22Rv1 (cell line): ENCODE data around the gene PYHIN1.
"Not testable (repeated sequence)": the region's sequence is repeated elsewhere in the genome, so short reads cannot be mapped to it uniquely, and the experiment has no call there.

ENCODE experiments used
- ZFX ChIP-seq: fragments of 450-650 bp; IDR thresholded peaks from 2 replicates; pipeline ENCODE4 v1.6.1; 2017; ENCODE audit warnings: antibody characterized with exemption, borderline replicate concordance
- TF ChIP-seq, protein P1 (sequence below): fragments of 450-650 bp; IDR thresholded peaks from 2 replicates; pipeline ENCODE4 v1.5.1; 2017; ENCODE audit warnings: mild to moderate bottlenecking

DNA sequence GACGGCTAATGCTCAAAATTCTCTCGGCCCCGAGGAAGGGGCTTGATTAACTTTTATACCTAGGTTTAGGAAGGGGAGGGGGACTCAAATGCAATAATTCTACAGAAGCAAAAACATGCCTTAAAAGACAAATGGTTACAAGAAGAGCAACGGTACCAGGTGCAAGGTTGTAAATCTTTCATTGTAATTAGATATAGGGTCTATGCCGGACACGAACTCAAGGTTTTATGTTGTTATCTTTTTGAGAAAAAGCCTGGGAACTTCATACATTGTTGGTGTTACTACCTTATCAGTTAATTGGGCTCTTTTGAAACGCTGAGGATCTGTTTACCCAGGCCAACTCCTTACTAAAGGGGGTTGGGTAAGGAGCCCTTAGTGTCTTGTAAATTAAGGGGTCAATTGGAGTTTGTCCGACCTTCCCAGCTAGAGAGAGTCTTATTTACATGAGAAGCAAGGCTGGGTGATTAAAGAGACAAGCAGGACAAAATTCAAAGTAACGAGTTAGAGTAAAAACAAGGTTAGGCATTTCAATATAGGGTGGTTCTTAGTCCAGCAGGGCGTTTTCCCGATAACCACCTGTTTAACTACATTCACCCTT is 75.0 kb downstream of the PYHIN1 start:
- TF ChIP-seq, protein P1, sequence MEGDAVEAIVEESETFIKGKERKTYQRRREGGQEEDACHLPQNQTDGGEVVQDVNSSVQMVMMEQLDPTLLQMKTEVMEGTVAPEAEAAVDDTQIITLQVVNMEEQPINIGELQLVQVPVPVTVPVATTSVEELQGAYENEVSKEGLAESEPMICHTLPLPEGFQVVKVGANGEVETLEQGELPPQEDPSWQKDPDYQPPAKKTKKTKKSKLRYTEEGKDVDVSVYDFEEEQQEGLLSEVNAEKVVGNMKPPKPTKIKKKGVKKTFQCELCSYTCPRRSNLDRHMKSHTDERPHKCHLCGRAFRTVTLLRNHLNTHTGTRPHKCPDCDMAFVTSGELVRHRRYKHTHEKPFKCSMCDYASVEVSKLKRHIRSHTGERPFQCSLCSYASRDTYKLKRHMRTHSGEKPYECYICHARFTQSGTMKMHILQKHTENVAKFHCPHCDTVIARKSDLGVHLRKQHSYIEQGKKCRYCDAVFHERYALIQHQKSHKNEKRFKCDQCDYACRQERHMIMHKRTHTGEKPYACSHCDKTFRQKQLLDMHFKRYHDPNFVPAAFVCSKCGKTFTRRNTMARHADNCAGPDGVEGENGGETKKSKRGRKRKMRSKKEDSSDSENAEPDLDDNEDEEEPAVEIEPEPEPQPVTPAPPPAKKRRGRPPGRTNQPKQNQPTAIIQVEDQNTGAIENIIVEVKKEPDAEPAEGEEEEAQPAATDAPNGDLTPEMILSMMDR, result not testable (repeated sequence)
- not testable (repeated sequence) for TF ChIP-seq ZFX
